H1 (cell line): Measurements from ENCODE around the gene KIF3B. TPM values are rescaled to one million over a fixed set of nuclear protein-coding genes. Genes with fewer than 3 reads are reported as not detected.

Experiments
- ATF3 ChIP-seq: IDR thresholded peaks from 2 replicates; pipeline ENCODE4 v1.6.1; 2011; ENCODE audit warnings: low read depth, mild to moderate bottlenecking, low read length; ENCODE audit not compliant: insufficient read depth
- CBX5 ChIP-seq: fragments of 300-800, 300-1000 bp; sonication (generic); IDR thresholded peaks from 2 replicates; pipeline ENCODE4 v1.7.1; 2016; ENCODE audit warnings: antibody characterized with exemption, low read length, low read depth
- CBX8 ChIP-seq: fragments of 300-800, 300-1000 bp; sonication (generic); IDR thresholded peaks from 2 replicates; pipeline ENCODE4 v1.7.1; 2016; ENCODE audit warnings: low read depth, low read length, borderline replicate concordance
- RNF2 ChIP-seq: fragments of 200-900, 300-1000 bp; sonication (generic); IDR thresholded peaks from 2 replicates; pipeline ENCODE4 v1.7.1; 2016; ENCODE audit warnings: borderline replicate concordance, low read depth, mild to moderate bottlenecking, antibody characterized with exemption, low read length; ENCODE audit not compliant: poor library complexity, severe bottlenecking; ENCODE audit errors: missing control alignments
- SP1 ChIP-seq: IDR thresholded peaks from 2 replicates; pipeline ENCODE4 v1.6.1; 2011; ENCODE audit warnings: low read depth, low read length
- USF2 ChIP-seq: IDR thresholded peaks from 2 replicates; pipeline ENCODE4 v1.6.1; 2011; ENCODE audit warnings: low read length, improper control_type of control experiment
- polyA plus RNA-seq, 7 experiments: library from polyadenylated mRNA; depleted of rRNA in 3 of 7; stranded (reverse) in 5 of 7; unstranded in 2 of 7; fragments of >200 nt in 5 of 7; fragments of 200-250 nt in 2 of 7; gene quantifications; 1 replicate in 5 of 7; 2 replicates in 1 of 7; 4 replicates in 1 of 7; pipeline versions ENCODE4 v1.2.1 to v1.2.3, GENCODE V29; 2011 to 2013; ENCODE audit warnings: missing spikeins in 2 of 7, mixed read lengths in 2 of 7
- total RNA-seq: library from RNA; stranded (reverse); fragmentation: NEBNext Ultra II Directional; extraction: Animal tissue kit (Norgen Biotek cat#: 25700); gene quantifications from 2 replicates; pipeline ENCODE4 v1.2.1, GENCODE V29; 2021

Gene KIF3B
- total and polyA plus RNA-seq, 2 of the 8 experiments (the other 6 are each of a cell fraction or from before 2014, with no cell fraction given): 10.1 to 22.4 TPM

GRCh38 chr20:32333181-32333987 is 55.9 kb downstream of the KIF3B start (continued):
- no peak for TF ChIP-seq USF2
- TF ChIP-seq SP1: no peak
- no peak for TF ChIP-seq RNF2
- TF ChIP-seq ATF3: no peak
- TF ChIP-seq CBX5: no peak
- no peak for TF ChIP-seq CBX8
